HFF-Myc (cell line): ENCODE data around the gene GBP3.

Experiments
- DNase-seq: peaks from one replicate; pipeline ENCODE4 v3.0.0-alpha.2; 2011; ENCODE audit warnings: low read depth; ENCODE audit errors: extremely low read depth
- H3K4me3 ChIP-seq: replicated peaks from 2 replicates; pipeline ENCODE4 v1.5.1; 2011; ENCODE audit warnings: low read depth, mild to moderate bottlenecking, control low read depth, low read length
- CTCF ChIP-seq: IDR thresholded peaks from 2 replicates; pipeline ENCODE4 v1.5.1; 2012; ENCODE audit warnings: mild to moderate bottlenecking, low read depth, low read length, control low read depth; ENCODE audit errors: missing control alignments

GBP3 gene

GRCh38 chr1:89022167-89022959 lies at the start of gene GBP3:
Gene GBP3, minus strand, starts transcription at chr1:89022866. Its CDS starts 2,145 bp downstream, at chr1:89020721.
- H3K4me3 ChIP-seq, result peak within 1 kb of the TSS; percentile 47
- DNase-seq, result peak; percentile 30
- TF ChIP-seq CTCF, result no peak

- no peak for TF ChIP-seq CTCF
- DNase-seq, result no peak
- H3K4me3 ChIP-seq, result no peak overlapping the region
Observed at GRCh38 chr1:89070509-89070908, 47.8 kb upstream of the GBP3 start.

GRCh38 chr1:89069951-89070350 lies 47.3 kb upstream of the GBP3 start:
- DNase-seq, result no peak
- H3K4me3 ChIP-seq, result no peak overlapping the region
- TF ChIP-seq CTCF, result no peak

- no peak for TF ChIP-seq CTCF
- no peak for DNase-seq
Observed at GRCh38 chr1:89068291-89068690, 45.6 kb upstream of the GBP3 start.

GRCh38 chr1:89065079-89065868 lies 42.6 kb upstream of the GBP3 start, which contains the start of gene GBP1:
Gene GBP1, minus strand, starts transcription at chr1:89065208. Its CDS starts 1,974 bp downstream, at chr1:89063234.
- peak within 1 kb of the TSS; percentile 44 for H3K4me3 ChIP-seq
- DNase-seq, result peak; percentile 52
- TF ChIP-seq CTCF, result no peak

More at GRCh38 chr1:89068291-89068690, 45.6 kb upstream of the GBP3 start:
- H3K4me3 ChIP-seq, result no peak overlapping the region

- DNase-seq, result no peak
- peak overlapping the region; percentile 44 for H3K4me3 ChIP-seq
- TF ChIP-seq CTCF, result no peak
Observed at GRCh38 chr1:89064632-89065031, 42.0 kb upstream of the GBP3 start.
